ENCODE data around the gene C2orf66.
A peak's percentile ranks its signal among the peaks of the same experiment; 100 is the strongest.

Gene C2orf66

GRCh38 chr2:196759378-196759706 lies 49.8 kb downstream of the C2orf66 start:
- DNase-seq (ENCODE audit: low read depth), result peak; percentile 11

- peak; percentile 56 for DNase-seq (ENCODE audit: low read depth)
These were observed 50.4 kb downstream of the C2orf66 start for GRCh38 chr2:196758474-196759377.

Data from EH (cell line).